Fibroblast of lung (primary cell): Measurements from ENCODE around the gene EFHC1. TPM values are rescaled to one million over a fixed set of nuclear protein-coding genes. Genes with fewer than 3 reads are reported as not detected.
A peak's percentile ranks its signal among the peaks of the same experiment; 100 is the strongest.

Experiments used
- DNase-seq, 2 donors: peaks; one replicate each; pipeline versions ENCODE4 v3.0.0 to v3.0.0-alpha.2; 2010; ENCODE audit warnings: low read depth in 2 of 2
- H2AFZ ChIP-seq: 2 replicates; pipeline ENCODE4 v1.5.1; 2012; ENCODE audit warnings: low read length, control low read depth, inconsistent platforms
- H3K27ac ChIP-seq: 2 replicates; pipeline ENCODE4 v1.5.1; 2011; ENCODE audit warnings: low read length, control low read depth; ENCODE audit not compliant: insufficient read depth
- H3K27me3 ChIP-seq: 2 replicates; pipeline ENCODE4 v1.5.1; 2011; ENCODE audit warnings: mild to moderate bottlenecking, low read length; ENCODE audit not compliant: control insufficient read depth, insufficient read depth
- H3K36me3 ChIP-seq: 2 replicates; pipeline ENCODE4 v1.5.1; 2011; ENCODE audit warnings: low read length; ENCODE audit not compliant: control insufficient read depth, insufficient read depth
- H3K4me1 ChIP-seq: 2 replicates; pipeline ENCODE4 v1.5.1; 2011; ENCODE audit warnings: low read length; ENCODE audit not compliant: control insufficient read depth, insufficient read depth; ENCODE audit errors: extremely low read depth
- H3K4me2 ChIP-seq: 2 replicates; pipeline ENCODE4 v1.5.1; 2011; ENCODE audit warnings: low read length, control low read depth; ENCODE audit not compliant: insufficient read depth; ENCODE audit errors: extremely low read depth
- H3K4me3 ChIP-seq, 4 experiments: fragments of 200-600 bp in 1 of 4; sonication (generic) in 1 of 4; replicated peaks in 1 of 4; 2 replicates each; pipeline ENCODE4 v1.5.1; 2011 to 2016; ENCODE audit warnings: low read length in 4 of 4, low read depth in 3 of 4, mild to moderate bottlenecking in 3 of 4, control low read depth in 2 of 4, inconsistent platforms in 1 of 4, mixed read lengths in 1 of 4; ENCODE audit not compliant: insufficient read depth in 1 of 4; ENCODE audit errors: control extremely low read depth in 1 of 4
- H3K79me2 ChIP-seq: 2 replicates; pipeline ENCODE4 v1.5.1; 2012; ENCODE audit warnings: mild to moderate bottlenecking, low read length, inconsistent platforms; ENCODE audit not compliant: control insufficient read depth, insufficient read depth
- H3K9ac ChIP-seq: 2 replicates; pipeline ENCODE4 v1.5.1; 2011; ENCODE audit warnings: mild to moderate bottlenecking, low read length, control low read depth; ENCODE audit not compliant: insufficient read depth
- H3K9me3 ChIP-seq: 2 replicates; pipeline ENCODE4 v1.5.1; 2012; ENCODE audit warnings: low read depth, low read length; ENCODE audit not compliant: control insufficient read depth, insufficient read depth
- H4K20me1 ChIP-seq: 2 replicates; pipeline ENCODE4 v1.5.1; 2011; ENCODE audit warnings: low read length; ENCODE audit not compliant: control insufficient read depth, insufficient read depth; ENCODE audit errors: extremely low read depth
- EZH2 ChIP-seq: IDR thresholded peaks from 2 replicates; pipeline ENCODE4 v1.5.1; 2012; ENCODE audit warnings: low read length, control low read depth, mild to moderate bottlenecking; ENCODE audit errors: missing control alignments
- polyA plus RNA-seq, 2 donors: library from polyadenylated mRNA; depleted of rRNA in 1 of 2; stranded (reverse) in 1 of 2; unstranded in 1 of 2; fragments of >200 nt; gene quantifications; 2 replicates each; pipeline ENCODE4 v1.2.1, GENCODE V29; 2011 to 2012; ENCODE audit warnings: missing spikeins in 1 of 2
- total RNA-seq: library from RNA; depleted of rRNA; stranded (reverse); fragments of >200 nt; gene quantifications from 2 replicates; pipeline ENCODE4 v1.2.1, GENCODE V29; 2014
- TF ChIP-seq, protein P1 (sequence below), 2 donors: IDR thresholded peaks in 1 of 2; conservative IDR thresholded peaks in 1 of 2; 1 replicate in 1 of 2; 2 replicates in 1 of 2; pipeline ENCODE4 v1.5.1; 2011 to 2012; ENCODE audit warnings: low read length in 2 of 2, control low read depth in 1 of 2, inconsistent platforms in 1 of 2, low read depth in 1 of 2, mild to moderate bottlenecking in 1 of 2

The EFHC1 gene
- total and polyA plus RNA-seq, 2 donors (not counting 1 experiment from before 2014, with no cell fraction given) = 29.4 to 32.9 TPM

- H3K79me2 ChIP-seq = peaks cover 70% of the 10 kb centered on the region
- no peak overlapping the region for H2AFZ ChIP-seq
- H3K27me3 ChIP-seq = no peaks in the 10 kb centered on the region
- H3K4me3 ChIP-seq = no peak overlapping the region
- H3K4me2 ChIP-seq = peak overlapping the region; percentile 44
- H3K27ac ChIP-seq = peak overlapping the region; percentile 96
- peaks cover 80% of the 10 kb centered on the region for H3K4me1 ChIP-seq
- TF ChIP-seq EZH2 = no peak
- TF ChIP-seq, protein P1, sequence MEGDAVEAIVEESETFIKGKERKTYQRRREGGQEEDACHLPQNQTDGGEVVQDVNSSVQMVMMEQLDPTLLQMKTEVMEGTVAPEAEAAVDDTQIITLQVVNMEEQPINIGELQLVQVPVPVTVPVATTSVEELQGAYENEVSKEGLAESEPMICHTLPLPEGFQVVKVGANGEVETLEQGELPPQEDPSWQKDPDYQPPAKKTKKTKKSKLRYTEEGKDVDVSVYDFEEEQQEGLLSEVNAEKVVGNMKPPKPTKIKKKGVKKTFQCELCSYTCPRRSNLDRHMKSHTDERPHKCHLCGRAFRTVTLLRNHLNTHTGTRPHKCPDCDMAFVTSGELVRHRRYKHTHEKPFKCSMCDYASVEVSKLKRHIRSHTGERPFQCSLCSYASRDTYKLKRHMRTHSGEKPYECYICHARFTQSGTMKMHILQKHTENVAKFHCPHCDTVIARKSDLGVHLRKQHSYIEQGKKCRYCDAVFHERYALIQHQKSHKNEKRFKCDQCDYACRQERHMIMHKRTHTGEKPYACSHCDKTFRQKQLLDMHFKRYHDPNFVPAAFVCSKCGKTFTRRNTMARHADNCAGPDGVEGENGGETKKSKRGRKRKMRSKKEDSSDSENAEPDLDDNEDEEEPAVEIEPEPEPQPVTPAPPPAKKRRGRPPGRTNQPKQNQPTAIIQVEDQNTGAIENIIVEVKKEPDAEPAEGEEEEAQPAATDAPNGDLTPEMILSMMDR (conservative IDR thresholded peaks at IDR 0.05 in 1 of 2, IDR thresholded peaks at IDR 0.05 in 1 of 2; ENCODE audit: low read depth in 1 of 2, low read length in 2 of 2) = no peak
- H3K9me3 ChIP-seq = no peaks in the 10 kb centered on the region
- peaks cover 19% of the 10 kb centered on the region for H3K36me3 ChIP-seq
- no peaks in the 10 kb centered on the region for H4K20me1 ChIP-seq
- peak overlapping the region; percentile 57 for H3K9ac ChIP-seq
- DNase-seq = peak; percentile 97 to 98
Observed at GRCh38 chr6:52517502-52518278, 97.5 kb downstream of the EFHC1 start.

GRCh38 chr6:52518279-52518945 is 98.3 kb downstream of the EFHC1 start:
- TF ChIP-seq, protein P1 (conservative IDR thresholded peaks at IDR 0.05 in 1 of 2, IDR thresholded peaks at IDR 0.05 in 1 of 2; ENCODE audit: low read depth in 1 of 2, low read length in 2 of 2) = no peak
- no peak for TF ChIP-seq EZH2
- Histone ChIP-seq H2AFZ (no peak overlapping the region), H3K36me3 (peaks cover 18% of the 10 kb centered on the region), H3K9ac (peak overlapping the region; percentile 57), H3K27ac (peak overlapping the region; percentile 96), H3K27me3 (no peaks in the 10 kb centered on the region), H4K20me1 (no peaks in the 10 kb centered on the region), H3K79me2 (peaks cover 70% of the 10 kb centered on the region), H3K4me3 (no peak overlapping the region), H3K9me3 (no peaks in the 10 kb centered on the region), H3K4me2 (peak overlapping the region; percentile 55), H3K4me1 (peaks cover 79% of the 10 kb centered on the region)
- no peak for DNase-seq

DNA sequence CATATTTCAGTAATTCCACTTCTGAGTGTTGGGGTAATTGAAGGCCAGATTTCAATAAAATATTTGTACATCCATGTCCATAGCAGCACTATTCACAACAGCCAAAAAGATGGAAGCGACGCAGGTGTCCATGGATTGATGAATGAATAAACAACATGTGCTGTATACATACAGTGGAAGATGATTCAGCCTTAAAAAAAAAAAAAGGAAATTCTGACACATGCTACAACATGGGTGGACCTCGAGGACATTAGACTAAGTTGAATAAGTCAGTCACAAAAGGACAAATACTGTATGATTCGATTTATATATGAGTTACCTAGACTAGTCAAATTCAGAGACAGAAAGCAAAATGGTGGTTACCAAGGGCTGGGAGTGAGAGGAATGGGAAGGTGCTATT is 99.5 kb downstream of the EFHC1 start:
- Histone ChIP-seq H3K4me3 (no peak overlapping the region), H2AFZ (no peak overlapping the region), H3K27me3 (no peaks in the 10 kb centered on the region), H3K27ac (peak overlapping the region; percentile 96), H3K79me2 (peaks cover 77% of the 10 kb centered on the region), H3K9ac (no peak overlapping the region), H3K36me3 (peaks cover 15% of the 10 kb centered on the region), H4K20me1 (no peaks in the 10 kb centered on the region), H3K4me1 (peaks cover 73% of the 10 kb centered on the region), H3K4me2 (no peak overlapping the region), H3K9me3 (no peaks in the 10 kb centered on the region)
- DNase-seq = no peak
- TF ChIP-seq EZH2 = no peak
- TF ChIP-seq, protein P1 (conservative IDR thresholded peaks at IDR 0.05 in 1 of 2, IDR thresholded peaks at IDR 0.05 in 1 of 2; ENCODE audit: low read depth in 1 of 2, low read length in 2 of 2) = no peak
